GM23338 (cell line): ENCODE results near the gene GRHPR. TPM values are rescaled to one million over a fixed set of nuclear protein-coding genes. Genes with fewer than 3 reads are reported as not detected.

Experiments
- ATAC-seq: fragments of 200-7000 bp; cut with Tn5 transposase; 3 replicates; pipeline ENCODE4 v1.9.1; 2020
- DNase-seq: peaks from one replicate; pipeline ENCODE4 v3.0.0-alpha.2; 2015; ENCODE audit warnings: low spot score
- H2AFZ ChIP-seq: fragments of 200-600 bp; sonication (generic); 2 replicates; pipeline ENCODE4 v1.8.0; 2016; ENCODE audit warnings: antibody characterized with exemption, mild to moderate bottlenecking, moderate library complexity
- H3F3A ChIP-seq: fragments of 200-600 bp; sonication (generic); replicated peaks from 2 replicates; pipeline ENCODE4 v1.8.0; 2017; ENCODE audit warnings: antibody characterized with exemption, mixed run types, low read depth
- H3K27ac ChIP-seq: fragments of 200-600 bp; sonication (generic); 2 replicates; pipeline ENCODE4 v1.6.1; 2016; ENCODE audit warnings: low read depth
- H3K27me3 ChIP-seq: fragments of 200-600 bp; sonication (generic); 2 replicates; pipeline ENCODE4 v1.8.0; 2016; ENCODE audit warnings: mild to moderate bottlenecking, mixed run types, moderate library complexity; ENCODE audit not compliant: insufficient read depth
- H3K36me3 ChIP-seq: fragments of 200-600 bp; sonication (generic); 2 replicates; pipeline ENCODE4 v1.8.0; 2016; ENCODE audit warnings: mild to moderate bottlenecking; ENCODE audit not compliant: insufficient read depth
- H3K4me1 ChIP-seq: fragments of 200-600 bp; sonication (generic); 2 replicates; pipeline ENCODE4 v1.8.0; 2016; ENCODE audit warnings: mild to moderate bottlenecking, moderate library complexity; ENCODE audit not compliant: insufficient read depth
- H3K4me2 ChIP-seq: fragments of 200-600 bp; sonication (generic); 2 replicates; pipeline ENCODE4 v1.7.1; 2017; ENCODE audit warnings: mixed run types
- H3K4me3 ChIP-seq: fragments of 200-600 bp; sonication (generic); 2 replicates; pipeline ENCODE4 v1.6.1; 2016; ENCODE audit warnings: mixed run types
- H3K79me2 ChIP-seq: fragments of 200-600 bp; sonication (generic); replicated peaks from 2 replicates; pipeline ENCODE4 v1.8.0; 2017; ENCODE audit warnings: mild to moderate bottlenecking; ENCODE audit not compliant: insufficient read depth
- H3K9me2 ChIP-seq: fragments of 200-600 bp; sonication (generic); 2 replicates; pipeline ENCODE4 v1.8.0; 2017; ENCODE audit not compliant: insufficient read depth
- H4K20me1 ChIP-seq: fragments of 200-600 bp; sonication (generic); replicated peaks from 2 replicates; pipeline ENCODE4 v1.8.0; 2017; ENCODE audit warnings: mild to moderate bottlenecking; ENCODE audit not compliant: insufficient read depth
- H3K27ac Mint-ChIP-seq: 2 replicates; pipeline ENCODE4 v1.8.0; 2020; ENCODE audit warnings: inconsistent platforms, mild to moderate bottlenecking, moderate library complexity, mixed read lengths
- H3K27me3 Mint-ChIP-seq: 3 replicates; pipeline ENCODE4 v1.8.0; 2022; ENCODE audit warnings: low read depth, mild to moderate bottlenecking, moderate library complexity, mixed read lengths, inconsistent platforms; ENCODE audit not compliant: insufficient read depth, poor library complexity
- H3K36me3 Mint-ChIP-seq: 3 replicates; pipeline ENCODE4 v1.8.0; 2021; ENCODE audit warnings: low read depth, mild to moderate bottlenecking, inconsistent platforms, moderate library complexity, mixed read lengths
- H3K4me1 Mint-ChIP-seq: 3 replicates; pipeline ENCODE4 v1.8.0; 2020; ENCODE audit warnings: mild to moderate bottlenecking, inconsistent platforms, mixed read lengths
- H3K4me3 Mint-ChIP-seq: 3 replicates; pipeline ENCODE4 v1.8.0; 2021; ENCODE audit warnings: moderate library complexity, mild to moderate bottlenecking, inconsistent platforms, mixed read lengths
- H3K9me3 Mint-ChIP-seq: 3 replicates; pipeline ENCODE4 v1.8.0; 2020; ENCODE audit warnings: moderate library complexity, mild to moderate bottlenecking, inconsistent platforms, mixed read lengths
- CREB1 ChIP-seq: fragments of 250-450 bp; sonication (Bioruptor Pico); IDR thresholded peaks from 2 replicates; pipeline ENCODE4 v1.5.0; 2020; ENCODE audit warnings: low read depth, mild to moderate bottlenecking, moderate library complexity
- ETS1 ChIP-seq: IDR thresholded peaks from 2 replicates; pipeline ENCODE4 v1.6.1; 2016; ENCODE audit warnings: antibody characterized with exemption
- EZH2 ChIP-seq: fragments of 200-600 bp; sonication (generic); IDR thresholded peaks from one replicate; pipeline ENCODE4 v1.8.0; 2017; ENCODE audit warnings: antibody characterized with exemption, mild to moderate bottlenecking, low read depth; ENCODE audit not compliant: unreplicated experiment
- EZH2phosphoT487 ChIP-seq: fragments of 200-600 bp; sonication (generic); IDR thresholded peaks from one replicate; pipeline ENCODE4 v1.8.1; 2018; ENCODE audit warnings: antibody characterized with exemption; ENCODE audit not compliant: unreplicated experiment
- JUNB ChIP-seq: IDR thresholded peaks from one replicate; pipeline ENCODE4 v1.6.1; 2016; ENCODE audit warnings: antibody characterized with exemption; ENCODE audit not compliant: unreplicated experiment
- POLR2AphosphoS5 ChIP-seq: IDR thresholded peaks from 2 replicates; pipeline ENCODE4 v1.6.1; 2016; ENCODE audit warnings: antibody characterized with exemption, low read depth
- REST ChIP-seq: IDR thresholded peaks from one replicate; pipeline ENCODE4 v1.6.1; 2018; ENCODE audit warnings: antibody characterized with exemption; ENCODE audit not compliant: unreplicated experiment
- STAT1 ChIP-seq: IDR thresholded peaks from one replicate; pipeline ENCODE4 v1.6.1; 2016; ENCODE audit warnings: antibody characterized with exemption; ENCODE audit not compliant: unreplicated experiment
- ZNF114 ChIP-seq: fragments of 250-450 bp; sonication (Bioruptor Pico); IDR thresholded peaks from 2 replicates; pipeline ENCODE4 v1.5.0; 2020; ENCODE audit warnings: mild to moderate bottlenecking, moderate library complexity
- ZNF331 ChIP-seq: fragments of 250-450 bp; sonication (Bioruptor Pico); IDR thresholded peaks from 2 replicates; pipeline ENCODE4 v1.5.0; 2020; ENCODE audit warnings: low read depth, mild to moderate bottlenecking, moderate library complexity
- polyA plus RNA-seq: library from polyadenylated mRNA; unstranded; fragments of >200 nt; fragmentation: Nextera tagmentation; extraction: Ambion mirVana; gene quantifications from 2 replicates; pipeline ENCODE4 v1.2.1, GENCODE V29; 2016
- total RNA-seq: library from RNA; depleted of rRNA; stranded (reverse); fragments of >200 nt; shearing (Covaris generic); gene quantifications from 2 replicates; pipeline ENCODE4 v1.2.3, GENCODE V29; 2014
- TF ChIP-seq, protein P1 (sequence below): fragments of 250-450 bp; sonication (Bioruptor Pico); IDR thresholded peaks from 2 replicates; pipeline ENCODE4 v1.5.0; 2020; ENCODE audit warnings: mild to moderate bottlenecking, moderate library complexity

The GRHPR gene
- total and polyA plus RNA-seq, 2 experiments from 2014 or later = 69.0 to 128 TPM

GRCh38 chr9:37465249-37466036 lies 42.9 kb downstream of the GRHPR start, which contains the start of gene ZBTB5:
Gene ZBTB5, minus strand, starts transcription at chr9:37465450. Its CDS starts 22,899 bp downstream, at chr9:37442551.
- H3K27me3 Mint-ChIP-seq = peaks cover 26% of the 10 kb centered on the region

More at GRCh38 chr9:37465249-37466036, 42.9 kb downstream of the GRHPR start, which contains the start of gene ZBTB5:
- Histone ChIP-seq H3K27ac (peak within 1 kb of the TSS; percentile 99), H3K27me3 (no peaks in the 10 kb centered on the region), H3F3A (peaks cover 14% of the 10 kb centered on the region; the same call in 1 of the 2 replicates), H2AFZ (peak within 1 kb of the TSS; percentile 52; the same call in 1 of the 2 replicates), H3K9me2 (no peaks in the 10 kb centered on the region), H3K79me2 (peaks cover 43% of the 10 kb centered on the region), H4K20me1 (peaks cover 29% of the 10 kb centered on the region), H3K4me1 (peaks cover 19% of the 10 kb centered on the region), H3K4me3 (peak within 1 kb of the TSS; percentile 74), H3K36me3 (no peaks in the 10 kb centered on the region), H3K4me2 (peak within 1 kb of the TSS; percentile 93)
- TF ChIP-seq STAT1 (no peak), CREB1 (CRISPR knock-in tag) (peak; percentile 90), REST (no peak), JUNB (no peak), ETS1 (no peak), ZNF114 (CRISPR knock-in tag) (no peak), ZNF331 (CRISPR knock-in tag) (no peak), EZH2 (no peak), EZH2phosphoT487 (no peak), POLR2AphosphoS5 (peak; percentile 60)
- TF ChIP-seq, protein P1, sequence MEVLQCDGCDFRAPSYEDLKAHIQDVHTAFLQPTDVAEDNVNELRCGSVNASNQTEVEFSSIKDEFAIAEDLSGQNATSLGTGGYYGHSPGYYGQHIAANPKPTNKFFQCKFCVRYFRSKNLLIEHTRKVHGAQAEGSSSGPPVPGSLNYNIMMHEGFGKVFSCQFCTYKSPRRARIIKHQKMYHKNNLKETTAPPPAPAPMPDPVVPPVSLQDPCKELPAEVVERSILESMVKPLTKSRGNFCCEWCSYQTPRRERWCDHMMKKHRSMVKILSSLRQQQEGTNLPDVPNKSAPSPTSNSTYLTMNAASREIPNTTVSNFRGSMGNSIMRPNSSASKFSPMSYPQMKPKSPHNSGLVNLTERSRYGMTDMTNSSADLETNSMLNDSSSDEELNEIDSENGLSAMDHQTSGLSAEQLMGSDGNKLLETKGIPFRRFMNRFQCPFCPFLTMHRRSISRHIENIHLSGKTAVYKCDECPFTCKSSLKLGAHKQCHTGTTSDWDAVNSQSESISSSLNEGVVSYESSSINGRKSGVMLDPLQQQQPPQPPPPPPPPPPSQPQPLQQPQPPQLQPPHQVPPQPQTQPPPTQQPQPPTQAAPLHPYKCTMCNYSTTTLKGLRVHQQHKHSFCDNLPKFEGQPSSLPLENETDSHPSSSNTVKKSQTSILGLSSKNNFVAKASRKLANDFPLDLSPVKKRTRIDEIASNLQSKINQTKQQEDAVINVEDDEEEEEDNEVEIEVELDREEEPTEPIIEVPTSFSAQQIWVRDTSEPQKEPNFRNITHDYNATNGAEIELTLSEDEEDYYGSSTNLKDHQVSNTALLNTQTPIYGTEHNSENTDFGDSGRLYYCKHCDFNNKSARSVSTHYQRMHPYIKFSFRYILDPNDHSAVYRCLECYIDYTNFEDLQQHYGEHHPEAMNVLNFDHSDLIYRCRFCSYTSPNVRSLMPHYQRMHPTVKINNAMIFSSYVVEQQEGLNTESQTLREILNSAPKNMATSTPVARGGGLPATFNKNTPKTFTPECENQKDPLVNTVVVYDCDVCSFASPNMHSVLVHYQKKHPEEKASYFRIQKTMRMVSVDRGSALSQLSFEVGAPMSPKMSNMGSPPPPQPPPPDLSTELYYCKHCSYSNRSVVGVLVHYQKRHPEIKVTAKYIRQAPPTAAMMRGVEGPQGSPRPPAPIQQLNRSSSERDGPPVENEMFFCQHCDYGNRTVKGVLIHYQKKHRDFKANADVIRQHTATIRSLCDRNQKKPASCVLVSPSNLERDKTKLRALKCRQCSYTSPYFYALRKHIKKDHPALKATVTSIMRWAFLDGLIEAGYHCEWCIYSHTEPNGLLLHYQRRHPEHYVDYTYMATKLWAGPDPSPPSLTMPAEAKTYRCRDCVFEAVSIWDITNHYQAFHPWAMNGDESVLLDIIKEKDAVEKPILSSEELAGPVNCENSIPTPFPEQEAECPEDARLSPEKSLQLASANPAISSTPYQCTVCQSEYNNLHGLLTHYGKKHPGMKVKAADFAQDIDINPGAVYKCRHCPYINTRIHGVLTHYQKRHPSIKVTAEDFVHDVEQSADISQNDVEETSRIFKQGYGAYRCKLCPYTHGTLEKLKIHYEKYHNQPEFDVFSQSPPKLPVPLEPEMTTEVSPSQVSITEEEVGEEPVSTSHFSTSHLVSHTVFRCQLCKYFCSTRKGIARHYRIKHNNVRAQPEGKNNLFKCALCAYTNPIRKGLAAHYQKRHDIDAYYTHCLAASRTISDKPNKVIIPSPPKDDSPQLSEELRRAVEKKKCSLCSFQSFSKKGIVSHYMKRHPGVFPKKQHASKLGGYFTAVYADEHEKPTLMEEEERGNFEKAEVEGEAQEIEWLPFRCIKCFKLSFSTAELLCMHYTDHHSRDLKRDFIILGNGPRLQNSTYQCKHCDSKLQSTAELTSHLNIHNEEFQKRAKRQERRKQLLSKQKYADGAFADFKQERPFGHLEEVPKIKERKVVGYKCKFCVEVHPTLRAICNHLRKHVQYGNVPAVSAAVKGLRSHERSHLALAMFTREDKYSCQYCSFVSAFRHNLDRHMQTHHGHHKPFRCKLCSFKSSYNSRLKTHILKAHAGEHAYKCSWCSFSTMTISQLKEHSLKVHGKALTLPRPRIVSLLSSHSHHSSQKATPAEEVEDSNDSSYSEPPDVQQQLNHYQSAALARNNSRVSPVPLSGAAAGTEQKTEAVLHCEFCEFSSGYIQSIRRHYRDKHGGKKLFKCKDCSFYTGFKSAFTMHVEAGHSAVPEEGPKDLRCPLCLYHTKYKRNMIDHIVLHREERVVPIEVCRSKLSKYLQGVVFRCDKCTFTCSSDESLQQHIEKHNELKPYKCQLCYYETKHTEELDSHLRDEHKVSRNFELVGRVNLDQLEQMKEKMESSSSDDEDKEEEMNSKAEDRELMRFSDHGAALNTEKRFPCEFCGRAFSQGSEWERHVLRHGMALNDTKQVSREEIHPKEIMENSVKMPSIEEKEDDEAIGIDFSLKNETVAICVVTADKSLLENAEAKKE = no peak
- Mint-ChIP-seq H3K4me1 (peaks cover 24% of the 10 kb centered on the region), H3K9me3 (no peaks in the 10 kb centered on the region), H3K4me3 (peak within 1 kb of the TSS; percentile 99), H3K27ac (peak within 1 kb of the TSS; percentile 100), H3K36me3 (peaks cover 11% of the 10 kb centered on the region)
- ATAC-seq (peak; percentile 77), DNase-seq (peak; percentile 100)
